Measurements from ENCODE around the gene KIF21A.

DNA sequence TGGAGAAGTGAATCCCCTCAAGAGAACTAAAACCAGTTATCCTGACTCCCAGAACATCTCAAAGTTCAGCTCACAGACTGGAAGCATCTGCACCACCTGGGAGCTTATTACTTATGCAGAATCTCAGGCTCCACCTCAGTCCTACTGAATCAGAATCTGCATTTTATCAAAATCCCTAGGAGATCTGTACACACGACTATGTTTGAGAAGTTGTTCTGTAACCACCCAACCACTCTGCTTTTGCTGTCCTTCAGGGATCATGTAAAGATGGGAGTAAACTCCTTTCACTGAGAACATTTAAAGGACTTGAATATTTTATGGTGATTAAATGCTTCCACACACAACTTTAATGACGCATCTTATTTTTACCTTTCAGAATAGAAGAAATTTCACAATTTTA, 98.0 kb downstream of the KIF21A start:
- TF ChIP-seq, protein P1, sequence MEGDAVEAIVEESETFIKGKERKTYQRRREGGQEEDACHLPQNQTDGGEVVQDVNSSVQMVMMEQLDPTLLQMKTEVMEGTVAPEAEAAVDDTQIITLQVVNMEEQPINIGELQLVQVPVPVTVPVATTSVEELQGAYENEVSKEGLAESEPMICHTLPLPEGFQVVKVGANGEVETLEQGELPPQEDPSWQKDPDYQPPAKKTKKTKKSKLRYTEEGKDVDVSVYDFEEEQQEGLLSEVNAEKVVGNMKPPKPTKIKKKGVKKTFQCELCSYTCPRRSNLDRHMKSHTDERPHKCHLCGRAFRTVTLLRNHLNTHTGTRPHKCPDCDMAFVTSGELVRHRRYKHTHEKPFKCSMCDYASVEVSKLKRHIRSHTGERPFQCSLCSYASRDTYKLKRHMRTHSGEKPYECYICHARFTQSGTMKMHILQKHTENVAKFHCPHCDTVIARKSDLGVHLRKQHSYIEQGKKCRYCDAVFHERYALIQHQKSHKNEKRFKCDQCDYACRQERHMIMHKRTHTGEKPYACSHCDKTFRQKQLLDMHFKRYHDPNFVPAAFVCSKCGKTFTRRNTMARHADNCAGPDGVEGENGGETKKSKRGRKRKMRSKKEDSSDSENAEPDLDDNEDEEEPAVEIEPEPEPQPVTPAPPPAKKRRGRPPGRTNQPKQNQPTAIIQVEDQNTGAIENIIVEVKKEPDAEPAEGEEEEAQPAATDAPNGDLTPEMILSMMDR (IDR thresholded peaks at IDR 0.05): no peak
- no peak for TF ChIP-seq POLR2A (IDR thresholded peaks at IDR 0.05)
